Measurements from ENCODE around the gene FNIP1.
"Not testable (repeated sequence)": the region's sequence is repeated elsewhere in the genome, so short reads cannot be mapped to it uniquely, and the experiment has no call there.

The FNIP1 gene

DNA sequence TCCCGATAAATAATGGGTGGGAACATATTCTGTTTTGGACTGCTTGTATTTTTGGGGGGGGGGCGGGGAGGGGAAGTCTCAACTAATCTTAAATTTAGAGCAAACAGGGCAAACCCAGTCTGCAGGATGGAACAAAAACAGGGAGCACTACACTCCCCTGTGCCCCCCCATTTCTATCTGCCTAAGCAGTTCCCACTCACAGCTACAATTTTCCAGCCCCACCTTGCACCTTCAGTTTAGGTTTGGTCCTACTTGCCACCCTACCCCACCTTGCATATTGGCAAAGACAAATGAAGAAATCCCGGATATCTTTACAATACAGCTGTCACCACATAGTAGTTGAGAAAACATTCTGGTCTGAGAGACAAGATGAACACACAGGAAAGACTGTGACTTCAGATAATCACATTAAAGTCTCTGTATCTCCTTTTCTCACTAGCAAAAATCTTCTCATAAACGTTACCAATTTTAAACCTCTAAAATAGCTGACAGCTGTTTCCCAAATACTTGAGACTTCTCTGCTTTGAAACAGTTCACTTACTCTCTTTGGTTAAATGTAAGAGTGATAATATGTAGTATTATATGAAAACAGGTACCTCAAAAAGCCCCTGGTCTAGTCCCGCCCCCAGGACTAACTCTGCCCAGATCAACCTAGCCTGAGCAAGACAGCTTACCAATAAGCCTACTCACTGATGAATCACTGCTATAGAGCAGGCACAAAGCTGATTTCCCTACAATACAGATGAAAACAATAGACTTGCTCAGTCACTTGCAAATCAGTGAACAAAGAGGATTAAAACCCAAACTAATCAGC, 156.6 kb downstream of the FNIP1 start:
- peak; percentile 8 to 39 for DNase-seq (ENCODE audit: low read depth in 1 of 2, low spot score in 1 of 2)

GRCh38 chr5:131639148-131639547, 157.7 kb downstream of the FNIP1 start:
- DNase-seq (ENCODE audit: low read depth in 1 of 2, low spot score in 1 of 2), result no peak

- no peak for DNase-seq (ENCODE audit: low read depth in 1 of 2, low spot score in 1 of 2)
Observed at GRCh38 chr5:131637694-131638093, 159.1 kb downstream of the FNIP1 start.

DNA sequence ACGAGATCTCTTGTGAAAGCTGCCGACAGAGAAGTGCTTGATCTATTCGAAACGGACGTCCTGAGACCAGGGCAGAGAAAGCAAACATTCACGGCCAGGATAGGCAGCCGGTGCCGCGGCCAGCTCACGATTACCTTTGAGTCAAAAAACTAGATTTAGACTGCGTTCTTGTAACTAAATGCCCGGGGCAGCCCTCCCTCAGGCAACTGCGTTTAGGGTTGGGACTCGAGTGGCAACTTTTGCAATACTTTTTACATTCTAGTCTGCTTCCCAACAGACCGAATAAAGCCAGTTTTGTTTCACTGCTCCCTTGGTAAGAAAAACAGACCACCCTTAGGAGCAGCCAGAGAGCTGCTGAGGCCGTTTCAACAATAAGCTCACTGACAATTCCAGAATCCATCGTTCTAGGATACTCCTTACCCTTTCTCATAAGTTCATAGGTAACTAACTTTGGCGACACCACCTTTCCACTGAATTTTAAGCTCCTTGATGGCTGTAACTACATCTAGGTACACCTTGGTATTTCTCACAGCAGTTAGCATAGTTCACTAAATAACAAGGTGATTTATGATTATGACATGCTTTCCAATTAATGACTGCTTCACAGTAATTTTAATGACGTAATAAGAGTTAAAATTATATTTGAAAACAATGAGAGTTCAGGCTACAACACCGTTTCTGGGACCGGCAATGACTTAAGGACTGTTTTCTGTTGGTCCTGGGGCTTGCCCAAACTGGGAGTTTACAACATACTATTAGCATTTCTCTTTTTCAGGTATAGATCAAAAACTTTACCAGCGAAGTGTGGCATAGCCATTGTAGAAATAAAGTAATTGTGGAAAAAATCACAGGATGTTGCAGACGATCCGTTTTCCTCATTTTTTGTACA, 160.9 kb downstream of the FNIP1 start:
- peak in 1 of 2 donors; percentile 5 for DNase-seq (ENCODE audit: low read depth in 1 of 2, low spot score in 1 of 2)

- DNase-seq (ENCODE audit: low read depth in 1 of 2, low spot score in 1 of 2), result peak; percentile 84 to 89
Observed at GRCh38 chr5:131634996-131635683, 161.7 kb downstream of the FNIP1 start, which contains the start of gene RAPGEF6. Gene RAPGEF6, minus strand, starts transcription at chr5:131635229. Its CDS starts 199 bp downstream, at chr5:131635030.

DNA sequence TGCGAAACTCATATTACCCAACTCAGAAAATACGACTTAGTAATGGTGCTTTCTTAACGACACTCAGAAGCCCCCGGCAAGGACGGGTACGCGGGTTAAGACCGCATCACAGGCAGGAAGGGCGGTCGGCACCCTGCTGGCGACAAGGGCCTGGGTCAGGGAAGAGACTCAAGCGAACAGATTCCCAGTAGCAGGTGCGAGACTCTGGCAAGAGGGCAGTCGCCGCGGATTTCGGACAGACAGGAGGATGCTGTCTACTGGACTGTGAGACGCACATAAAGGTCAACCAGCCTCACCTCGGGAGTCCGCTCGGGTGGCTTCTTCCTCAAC, 162.2 kb downstream of the FNIP1 start:
- DNase-seq (ENCODE audit: low read depth in 1 of 2, low spot score in 1 of 2), result peak in 1 of 2 donors; percentile 24

GRCh38 chr5:131634238-131634637, 162.6 kb downstream of the FNIP1 start:
- no peak for DNase-seq (ENCODE audit: low read depth in 1 of 2, low spot score in 1 of 2)

GRCh38 chr5:131633830-131634229, 163.0 kb downstream of the FNIP1 start:
- DNase-seq (ENCODE audit: low read depth in 1 of 2, low spot score in 1 of 2), result no peak

- no peak for DNase-seq (ENCODE audit: low read depth in 1 of 2, low spot score in 1 of 2)
Observed at GRCh38 chr5:131630963-131631350, 165.9 kb downstream of the FNIP1 start.

GRCh38 chr5:131630208-131630962, 166.4 kb downstream of the FNIP1 start:
- DNase-seq (ENCODE audit: low read depth in 1 of 2, low spot score in 1 of 2), result no peak

GRCh38 chr5:131628990-131629389, 167.8 kb downstream of the FNIP1 start:
- no peak for DNase-seq (ENCODE audit: low read depth in 1 of 2, low spot score in 1 of 2)

DNA sequence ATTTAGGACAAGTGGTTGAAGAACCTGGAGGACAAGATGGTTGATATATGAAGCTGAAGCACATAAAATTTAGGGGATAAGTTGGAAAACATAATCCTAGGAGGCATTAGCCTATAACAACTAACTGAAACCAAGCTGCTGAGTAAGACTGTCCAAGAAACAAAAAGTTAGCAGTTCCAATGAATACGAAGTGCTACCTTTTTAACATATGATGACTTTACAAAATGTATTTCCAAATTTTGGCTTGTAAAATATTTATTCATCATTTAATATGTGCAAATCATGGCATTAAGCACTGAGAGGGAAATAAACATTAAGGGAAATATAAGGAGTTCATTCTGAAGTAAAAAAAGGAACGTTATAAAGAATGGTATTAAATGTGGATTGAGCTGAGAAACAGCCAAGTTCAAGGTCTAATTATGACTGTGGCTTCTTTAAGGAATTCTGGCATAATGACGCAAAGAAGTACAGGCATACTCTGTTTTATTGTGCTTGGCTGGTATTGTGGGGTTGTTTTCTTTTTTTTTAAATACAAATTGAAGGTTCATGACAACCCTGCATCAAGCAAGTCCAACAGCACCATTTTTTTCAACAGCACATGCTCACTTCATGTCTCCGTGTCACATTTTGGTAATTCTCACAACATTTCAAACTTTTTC, 169.5 kb downstream of the FNIP1 start:
- no peak for DNase-seq (ENCODE audit: low read depth in 1 of 2, low spot score in 1 of 2)

DNA sequence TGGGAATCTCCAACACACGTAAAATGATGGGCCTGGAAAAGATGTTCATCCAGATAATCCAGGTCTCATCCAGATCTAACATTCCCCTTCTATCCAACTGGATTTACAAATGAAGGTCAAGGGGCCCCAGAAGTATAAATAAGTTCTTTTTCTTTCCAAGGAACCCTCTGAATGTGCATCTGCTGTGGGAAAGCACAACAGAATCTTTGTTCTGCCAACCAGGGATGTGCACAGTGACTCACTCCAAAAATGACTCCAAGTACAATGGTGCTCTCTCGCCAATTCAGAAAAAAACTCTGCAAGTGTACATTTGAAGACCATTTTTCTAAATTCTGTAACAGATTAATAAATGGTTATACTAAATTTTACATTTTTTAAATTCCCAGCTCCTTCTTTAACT, 174.2 kb downstream of the FNIP1 start:
- no peak for DNase-seq (ENCODE audit: low read depth in 1 of 2, low spot score in 1 of 2)

- DNase-seq (ENCODE audit: low read depth in 1 of 2, low spot score in 1 of 2), result not testable (repeated sequence)
Observed at GRCh38 chr5:131621164-131621563, 175.7 kb downstream of the FNIP1 start.

DNA sequence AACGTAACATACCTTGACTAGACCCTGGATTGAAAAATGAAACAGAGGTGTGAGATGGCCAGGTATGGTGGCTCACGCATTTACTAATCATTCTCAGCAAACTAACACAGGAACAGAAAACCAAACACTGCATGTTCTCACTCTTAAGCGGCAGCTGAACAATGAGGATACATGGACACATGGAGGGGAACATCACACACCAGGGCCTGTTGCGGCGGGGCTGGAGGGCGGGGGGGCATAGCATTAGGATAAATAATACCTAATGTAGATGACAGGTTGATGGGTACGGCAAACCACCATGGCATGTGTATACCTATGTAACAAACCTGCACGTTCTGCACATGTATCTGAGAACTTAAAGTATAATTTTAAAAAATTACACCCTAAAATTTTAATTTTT, 177.7 kb downstream of the FNIP1 start:
- no peak for DNase-seq (ENCODE audit: low read depth in 1 of 2, low spot score in 1 of 2)

- DNase-seq (ENCODE audit: low read depth in 1 of 2, low spot score in 1 of 2), result no peak
Observed at GRCh38 chr5:131617140-131617822, 179.5 kb downstream of the FNIP1 start.

GRCh38 chr5:131615957-131616356, 180.9 kb downstream of the FNIP1 start:
- DNase-seq (ENCODE audit: low read depth in 1 of 2, low spot score in 1 of 2), result no peak

DNA sequence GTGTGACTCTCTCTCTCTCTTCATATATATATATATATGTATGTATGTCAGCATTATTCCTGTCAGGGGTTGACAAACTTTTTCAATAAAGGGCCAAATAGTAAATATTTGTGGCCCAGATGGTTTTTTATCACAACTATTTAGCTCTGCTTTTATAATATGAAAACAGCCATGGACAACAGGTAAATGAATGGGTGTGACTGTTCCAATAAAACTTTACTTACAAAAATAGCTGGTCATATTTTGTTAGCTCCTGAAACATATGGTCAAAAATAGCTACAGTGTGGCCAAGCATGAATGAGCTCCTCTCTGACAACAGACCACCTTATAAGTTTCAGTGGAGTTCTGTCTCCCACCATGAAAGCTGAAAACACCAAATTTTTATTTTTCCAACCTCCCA, 183.4 kb downstream of the FNIP1 start:
- DNase-seq (ENCODE audit: low read depth in 1 of 2, low spot score in 1 of 2), result no peak

- DNase-seq (ENCODE audit: low read depth in 1 of 2, low spot score in 1 of 2), result no peak
Observed at GRCh38 chr5:131611064-131611381, 185.8 kb downstream of the FNIP1 start.
